K562 (cell line): ENCODE results near the gene DMBT1. TPM values are rescaled to one million over a fixed set of nuclear protein-coding genes. Genes with fewer than 3 reads are reported as not detected.

Source experiments
- ATAC-seq: fragments of 200-7000 bp; cut with Tn5 transposase; 3 replicates; pipeline ENCODE4 v1.9.1; 2020; ENCODE audit warnings: moderate library complexity
- BruUV-seq: library from RNA; stranded (reverse); fragments of 400-500 nt; replicated peaks from 2 replicates; lab custom pipeline; 2021; lab: Mats Ljungman, UMichigan
- CTCF ChIA-PET: fragments of 300-600 bp; formaldehyde crosslinking; extraction: SDS; loops from one replicate; lab custom pipeline; 2021; ENCODE audit warnings: low intra/inter-chr PET ratio; lab: Yijun Ruan, JAX
- POLR2A ChIA-PET: fragments of 300-600, 350-650 bp; sonication (Branson Sonifier 250); formaldehyde crosslinking; extraction: SDS; loops from one replicate; lab custom pipeline; 2021; ENCODE audit warnings: antibody characterized with exemption, inconsistent platforms; lab: Yijun Ruan, JAX
- DNase-seq, 4 experiments: peaks; one replicate each; pipeline versions ENCODE4 v3.0.0 to v3.0.0-alpha.2; 2011 to 2018; ENCODE audit warnings: low spot score in 3 of 4, mixed read lengths in 3 of 4; ENCODE audit errors: extremely low read depth in 1 of 4
- FAIRE-seq: peaks from 2 replicates; lab custom pipeline; 2011; peaks lifted over from hg19 to GRCh38; lab: Jason Lieb, UNC
- H2AFZ ChIP-seq: 2 replicates; pipeline ENCODE4 v1.6.0; 2011; ENCODE audit warnings: low read depth, low read length, control low read depth, inconsistent platforms
- H3K27ac ChIP-seq: fragments of 200-600 bp; 3 replicates; pipeline ENCODE4 v1.8.0; 2011; ENCODE audit warnings: low read depth, mild to moderate bottlenecking, control low read depth, inconsistent platforms, low read length, moderate library complexity, mixed read lengths; ENCODE audit errors: extremely low read depth
- H3K27me3 ChIP-seq, 2 experiments: fragments of 300-600 bp in 1 of 2; 2 replicates in 1 of 2; 3 replicates in 1 of 2; pipeline versions ENCODE4 v1.6.0 to v1.8.0; 2011; ENCODE audit warnings: inconsistent platforms in 2 of 2, low read length in 2 of 2, mild to moderate bottlenecking in 1 of 2, mixed read lengths in 1 of 2, moderate library complexity in 1 of 2; ENCODE audit not compliant: control insufficient read depth in 2 of 2, insufficient read depth in 2 of 2
- H3K36me3 ChIP-seq: fragments of 300-600 bp; 3 replicates; pipeline ENCODE4 v1.8.0; 2011; ENCODE audit warnings: mild to moderate bottlenecking, low read length, inconsistent platforms; ENCODE audit not compliant: control insufficient read depth, insufficient read depth
- H3K4me1 ChIP-seq, 2 experiments: fragments of 200-600 bp in 1 of 2; replicated peaks in 1 of 2; 2 replicates in 1 of 2; 3 replicates in 1 of 2; pipeline versions ENCODE4 v1.5.1 to v1.8.0; 2011; ENCODE audit warnings: inconsistent platforms in 2 of 2, low read length in 2 of 2, mild to moderate bottlenecking in 1 of 2, mixed read lengths in 1 of 2, moderate library complexity in 1 of 2; ENCODE audit not compliant: control insufficient read depth in 2 of 2, insufficient read depth in 2 of 2
- H3K4me2 ChIP-seq: 2 replicates; pipeline ENCODE4 v1.6.1; 2011; ENCODE audit warnings: low read length, control low read depth, inconsistent platforms, mixed read lengths; ENCODE audit not compliant: insufficient read depth
- H3K4me3 ChIP-seq: fragments of 200-600 bp; sonication (generic), shearing (Covaris generic); 2 replicates; pipeline ENCODE4 v1.5.1; 2016; ENCODE audit warnings: control low read depth, inconsistent platforms
- H3K79me2 ChIP-seq: fragments of 200-600 bp; 3 replicates; pipeline ENCODE4 v1.8.0; 2011; ENCODE audit warnings: low read length, inconsistent platforms; ENCODE audit not compliant: control insufficient read depth, insufficient read depth
- H3K9ac ChIP-seq, 2 experiments: 2 replicates each; pipeline versions ENCODE4 v1.6.0 to v1.6.1; 2011; ENCODE audit warnings: low read depth in 2 of 2, low read length in 2 of 2, control low read depth in 1 of 2, inconsistent platforms in 1 of 2, mild to moderate bottlenecking in 1 of 2, mixed read lengths in 1 of 2; ENCODE audit not compliant: insufficient read depth in 1 of 2
- H3K9me1 ChIP-seq: one replicate; pipeline ENCODE4 v1.6.0; 2011; ENCODE audit warnings: inconsistent platforms, mild to moderate bottlenecking, low read length, moderate library complexity; ENCODE audit not compliant: control insufficient read depth, insufficient read depth
- H3K9me3 ChIP-seq: replicated peaks from 2 replicates; pipeline ENCODE4 v1.5.1; 2011; ENCODE audit warnings: low read depth, low read length, inconsistent platforms; ENCODE audit not compliant: control insufficient read depth, insufficient read depth
- H4K20me1 ChIP-seq: replicated peaks from 2 replicates; pipeline ENCODE4 v1.6.1; 2011; ENCODE audit warnings: low read length, inconsistent platforms, mixed read lengths; ENCODE audit not compliant: control insufficient read depth, insufficient read depth
- E2F3 ChIP-seq: fragments of 250-450 bp; sonication (Bioruptor Pico); IDR thresholded peaks from 2 replicates; pipeline ENCODE4 v1.4.0; 2020; ENCODE audit warnings: mild to moderate bottlenecking
- FOXA1 ChIP-seq: fragments of 450-650 bp; IDR thresholded peaks from 2 replicates; pipeline ENCODE4 v1.6.1; 2016; ENCODE audit warnings: mild to moderate bottlenecking, borderline replicate concordance
- FOXK2 ChIP-seq, 2 experiments: fragments of 450-650 bp; IDR thresholded peaks in 1 of 2; conservative IDR thresholded peaks in 1 of 2; 2 replicates each; pipeline ENCODE4 v1.6.1; 2016; ENCODE audit warnings: low read depth in 2 of 2, mild to moderate bottlenecking in 1 of 2
- MCM7 ChIP-seq, 2 experiments: fragments of 450-650 bp; IDR thresholded peaks; 2 replicates each; pipeline ENCODE4 v1.6.1; 2016 to 2018
- PRPF4 ChIP-seq: fragments of 200-400 bp; formaldehyde crosslinking; IDR thresholded peaks from one replicate; pipeline ENCODE4 v1.6.1; 2017; ENCODE audit warnings: low read length, low read depth, mild to moderate bottlenecking; ENCODE audit not compliant: insufficient read depth, poor library complexity, severe bottlenecking
- ZNF217 ChIP-seq: sonication (generic); formaldehyde crosslinking; IDR thresholded peaks from 2 replicates; pipeline ENCODE4 v1.8.0; 2022; ENCODE audit warnings: mild to moderate bottlenecking, missing genetic modification reagents
- WGBS: fragments of 100-300 bp; shearing (Covaris generic); methylation state at CpG from one replicate; pipeline ENCODE4 v1.1.6; 2016; ENCODE audit warnings: low coverage, mixed read lengths; ENCODE audit not compliant: insufficient coverage; ENCODE audit errors: missing lambda C conversion rate; 5-methylcytosine and 5-hydroxymethylcytosine counted together
- in situ Hi-C: fragments of 300-500 bp; cut with MboI; formaldehyde crosslinking; loops from 4 replicates; pipeline ENCODE4 v1.15.0; 2018; ENCODE audit warnings: inconsistent platforms, mixed read lengths
- intact Hi-C: fragments of 100-400 bp; cut with micrococcal nuclease; formaldehyde crosslinking; loops from 2 replicates; pipeline ENCODE4 v1.14.2; 2022
- polyA plus RNA-seq, 8 experiments: library from polyadenylated mRNA; depleted of rRNA in 4 of 8; stranded (reverse) in 5 of 8; unstranded in 3 of 8; fragments of >200 nt; fragmentation: Nextera tagmentation in 2 of 8; fragmentation: Illumina TruSeq in 1 of 8; extraction: Ambion mirVana in 2 of 8; extraction: Trizol in 1 of 8; gene quantifications; 2 replicates each; pipeline versions ENCODE4 v1.2.1 to v1.2.3, GENCODE V29; 2011 to 2014; ENCODE audit warnings: inconsistent platforms in 1 of 8, missing spikeins in 1 of 8
- total RNA-seq, 7 experiments: library from RNA; depleted of rRNA in 6 of 7; stranded (reverse); fragments of >200 nt in 6 of 7; fragmentation: Illumina TruSeq in 2 of 7; extraction: Trizol in 2 of 7; gene quantifications; 2 replicates each; pipeline versions ENCODE4 v1.2.1 to v1.2.3, GENCODE V29; 2011 to 2021; ENCODE audit warnings: low replicate concordance in 1 of 7

The DMBT1 gene
- total and polyA plus RNA-seq, 9 of the 15 experiments (the other 6 are each of a cell fraction or from before 2014, with no cell fraction given): 0.01 to 0.07 TPM; not detected in 7

GRCh38 chr10:122513053-122513452 is 47.5 kb upstream of the DMBT1 start:
- BruUV-seq: no TSS peak
- WGBS: 2% methylated on average over 4 of the region's 4 CpGs

DNA sequence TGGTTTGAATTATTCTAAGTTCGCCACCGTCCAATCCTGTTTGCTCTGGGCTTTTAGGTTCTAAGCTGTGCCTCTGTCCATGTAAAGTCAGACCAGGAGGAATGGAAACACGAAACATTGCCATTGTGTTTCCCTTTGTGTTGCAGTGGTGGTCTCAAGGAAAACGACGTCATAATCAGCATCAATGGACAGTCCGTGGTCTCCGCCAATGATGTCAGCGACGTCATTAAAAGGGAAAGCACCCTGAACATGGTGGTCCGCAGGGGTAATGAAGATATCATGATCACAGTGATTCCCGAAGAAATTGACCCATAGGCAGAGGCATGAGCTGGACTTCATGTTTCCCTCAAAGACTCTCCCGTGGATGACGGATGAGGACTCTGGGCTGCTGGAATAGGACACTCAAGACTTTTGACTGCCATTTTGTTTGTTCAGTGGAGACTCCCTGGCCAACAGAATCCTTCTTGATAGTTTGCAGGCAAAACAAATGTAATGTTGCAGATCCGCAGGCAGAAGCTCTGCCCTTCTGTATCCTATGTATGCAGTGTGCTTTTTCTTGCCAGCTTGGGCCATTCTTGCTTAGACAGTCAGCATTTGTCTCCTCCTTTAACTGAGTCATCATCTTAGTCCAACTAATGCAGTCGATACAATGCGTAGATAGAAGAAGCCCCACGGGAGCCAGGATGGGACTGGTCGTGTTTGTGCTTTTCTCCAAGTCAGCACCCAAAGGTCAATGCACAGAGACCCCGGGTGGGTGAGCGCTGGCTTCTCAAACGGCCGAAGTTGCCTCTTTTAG is 46.3 kb upstream of the DMBT1 start:
- no peaks in the 10 kb centered on the region for H3K4me1 ChIP-seq
- intact Hi-C loops: no loop called here
- in situ Hi-C loops: no loop called here
- FAIRE-seq: no peak
- no peak overlapping the region for H2AFZ ChIP-seq
- peaks cover 4 to 25% of the 10 kb centered on the region in 2 experiments; a peak in 3 of 5 replicates for H3K27me3 ChIP-seq
- CTCF ChIA-PET: no interaction called here
- TF ChIP-seq E2F3 (CRISPR knock-in tag): no peak
- TF ChIP-seq PRPF4: no peak
- TF ChIP-seq, all 486 proteins: peak for 0
- 3% methylated on average over 20 of the region's 22 CpGs for WGBS
- POLR2A ChIA-PET: no interaction called here
- Histone ChIP-seq H3K4me2 (no peak overlapping the region), H4K20me1 (no peaks in the 10 kb centered on the region), H3K36me3 (no peaks in the 10 kb centered on the region), H3K4me3 (no peak overlapping the region), H3K79me2 (no peaks in the 10 kb centered on the region), H3K9me3 (no peaks in the 10 kb centered on the region), H3K9ac (no peak overlapping the region), H3K9me1 (no peaks in the 10 kb centered on the region), H3K27ac (no peak overlapping the region)
- no TSS peak for BruUV-seq
- DNase-seq (no peak), ATAC-seq (no peak)

More at GRCh38 chr10:122513053-122513452, 47.5 kb upstream of the DMBT1 start:
- H3K4me2 ChIP-seq: no peak overlapping the region
- no peak for FAIRE-seq
- intact Hi-C loops: no loop called here
- no peak overlapping the region for H2AFZ ChIP-seq
- H3K4me3 ChIP-seq: no peak overlapping the region
- H3K9me1 ChIP-seq: no peaks in the 10 kb centered on the region
- in situ Hi-C loops: no loop called here
- H4K20me1 ChIP-seq: no peaks in the 10 kb centered on the region; the same call in 1 of the 2 replicates
- H3K4me1 ChIP-seq: no peaks in the 10 kb centered on the region
- no peak for DNase-seq
- ChIA-PET POLR2A (no interaction called here), CTCF (no interaction called here)
- no peak for ATAC-seq
- TF ChIP-seq FOXA1 (no peak), FOXK2 (conservative IDR thresholded peaks at IDR 0.05 in 1 of 2, IDR thresholded peaks at IDR 0.05 in 1 of 2; ENCODE audit: low read depth in 2 of 2) (no peak), MCM7 (IDR thresholded peaks at IDR 0.05) (no peak), ZNF217 (CRISPR knock-in tag) (no peak)
- peaks cover 4 to 37% of the 10 kb centered on the region in 2 experiments; a peak in 3 of 5 replicates for H3K27me3 ChIP-seq
- no peaks in the 10 kb centered on the region for H3K79me2 ChIP-seq
- H3K27ac ChIP-seq: no peak overlapping the region
- no peaks in the 10 kb centered on the region for H3K9me3 ChIP-seq
- no peak overlapping the region for H3K9ac ChIP-seq
- no peaks in the 10 kb centered on the region for H3K36me3 ChIP-seq
